Fibroblast of lung (primary cell): Measurements from ENCODE around the gene COLEC12.

Source experiments
- EZH2 ChIP-seq: IDR thresholded peaks from 2 replicates; pipeline ENCODE4 v1.5.1; 2012; ENCODE audit warnings: low read length, control low read depth, mild to moderate bottlenecking; ENCODE audit errors: missing control alignments
- TF ChIP-seq, protein P1 (sequence below), 2 donors: IDR thresholded peaks in 1 of 2; conservative IDR thresholded peaks in 1 of 2; 1 replicate in 1 of 2; 2 replicates in 1 of 2; pipeline ENCODE4 v1.5.1; 2011 to 2012; ENCODE audit warnings: low read length in 2 of 2, control low read depth in 1 of 2, inconsistent platforms in 1 of 2, low read depth in 1 of 2, mild to moderate bottlenecking in 1 of 2

DNA sequence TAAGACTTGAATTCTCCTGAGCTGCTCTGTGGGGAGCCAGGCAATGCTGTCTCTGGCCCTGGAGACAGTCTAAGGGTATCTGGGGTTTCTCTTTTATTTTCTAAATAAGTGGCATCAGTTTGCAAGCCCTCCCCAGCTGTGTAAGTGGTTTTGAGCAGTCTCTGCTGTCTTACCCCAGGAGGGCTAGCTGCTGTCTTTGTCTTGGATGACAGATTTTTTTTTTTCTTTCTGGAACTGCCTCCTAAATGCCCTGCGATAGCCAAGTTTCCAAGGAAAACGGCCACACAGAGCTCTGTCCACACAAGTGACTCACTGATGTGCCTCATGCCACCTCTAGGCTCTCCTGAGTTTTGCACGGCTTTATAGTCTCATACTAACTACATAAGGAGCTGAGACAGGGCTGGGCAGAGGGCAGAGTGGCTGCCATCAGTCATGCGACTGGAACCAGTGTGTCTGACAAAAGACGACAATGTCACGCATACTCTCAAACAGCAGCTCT lies 195.4 kb downstream of the COLEC12 start:
- TF ChIP-seq, protein P1, sequence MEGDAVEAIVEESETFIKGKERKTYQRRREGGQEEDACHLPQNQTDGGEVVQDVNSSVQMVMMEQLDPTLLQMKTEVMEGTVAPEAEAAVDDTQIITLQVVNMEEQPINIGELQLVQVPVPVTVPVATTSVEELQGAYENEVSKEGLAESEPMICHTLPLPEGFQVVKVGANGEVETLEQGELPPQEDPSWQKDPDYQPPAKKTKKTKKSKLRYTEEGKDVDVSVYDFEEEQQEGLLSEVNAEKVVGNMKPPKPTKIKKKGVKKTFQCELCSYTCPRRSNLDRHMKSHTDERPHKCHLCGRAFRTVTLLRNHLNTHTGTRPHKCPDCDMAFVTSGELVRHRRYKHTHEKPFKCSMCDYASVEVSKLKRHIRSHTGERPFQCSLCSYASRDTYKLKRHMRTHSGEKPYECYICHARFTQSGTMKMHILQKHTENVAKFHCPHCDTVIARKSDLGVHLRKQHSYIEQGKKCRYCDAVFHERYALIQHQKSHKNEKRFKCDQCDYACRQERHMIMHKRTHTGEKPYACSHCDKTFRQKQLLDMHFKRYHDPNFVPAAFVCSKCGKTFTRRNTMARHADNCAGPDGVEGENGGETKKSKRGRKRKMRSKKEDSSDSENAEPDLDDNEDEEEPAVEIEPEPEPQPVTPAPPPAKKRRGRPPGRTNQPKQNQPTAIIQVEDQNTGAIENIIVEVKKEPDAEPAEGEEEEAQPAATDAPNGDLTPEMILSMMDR (conservative IDR thresholded peaks at IDR 0.05 in 1 of 2, IDR thresholded peaks at IDR 0.05 in 1 of 2; ENCODE audit: low read depth in 1 of 2, low read length in 2 of 2): no peak
- TF ChIP-seq EZH2: no peak
